PC-9 (cell line): ENCODE measurements around the gene PAQR4. TPM values are rescaled to one million over a fixed set of nuclear protein-coding genes. Genes with fewer than 3 reads are reported as not detected.
A peak's percentile ranks its signal among the peaks of the same experiment; 100 is the strongest.

ENCODE experiments used
- BruUV-seq: library from RNA; stranded (reverse); fragments of 400-500 nt; replicated peaks from 2 replicates; lab custom pipeline; 2021; lab: Mats Ljungman, UMichigan
- CTCF ChIA-PET: fragments of 300-600 bp; sonication (Branson Sonifier 250); formaldehyde crosslinking; loops from one replicate; lab custom pipeline; 2022; ENCODE audit warnings: antibody characterized with exemption; lab: Charles Lee
- POLR2A ChIA-PET: fragments of 300-600 bp; sonication (Branson Sonifier 250); formaldehyde crosslinking; loops from one replicate; lab custom pipeline; 2022; ENCODE audit warnings: antibody characterized with exemption; ENCODE audit not compliant: unreplicated experiment; lab: Charles Lee
- DNase-seq, 2 experiments: peaks; one replicate each; pipeline versions ENCODE4 v3.0.0 to v3.0.0-alpha.2; 2015 to 2022; ENCODE audit warnings: mixed read lengths in 1 of 2
- H2AFZ ChIP-seq: fragments of 200-600 bp; sonication (generic); 2 replicates; pipeline ENCODE4 v1.8.1; 2017; ENCODE audit warnings: antibody characterized with exemption
- H3F3A ChIP-seq: fragments of 200-600 bp; sonication (generic); 2 replicates; pipeline ENCODE4 v1.8.1; 2017; ENCODE audit warnings: antibody characterized with exemption, mild to moderate bottlenecking, low read depth; ENCODE audit not compliant: insufficient read depth
- H3K27ac ChIP-seq: fragments of 200-600 bp; sonication (generic); 2 replicates; pipeline ENCODE4 v1.6.1; 2016; ENCODE audit warnings: mixed run types
- H3K27me3 ChIP-seq: fragments of 200-600 bp; sonication (generic); 2 replicates; pipeline ENCODE4 v1.6.1; 2016; ENCODE audit warnings: low read depth, mixed run types; ENCODE audit not compliant: insufficient read depth
- H3K36me3 ChIP-seq: fragments of 200-600 bp; sonication (generic); 2 replicates; pipeline ENCODE4 v1.6.1; 2016; ENCODE audit warnings: low read depth, mixed run types
- H3K4me1 ChIP-seq: fragments of 200-600 bp; sonication (generic); replicated peaks from 2 replicates; pipeline ENCODE4 v1.6.1; 2016; ENCODE audit warnings: mixed run types; ENCODE audit not compliant: insufficient read depth
- H3K4me2 ChIP-seq: fragments of 200-600 bp; sonication (generic); 2 replicates; pipeline ENCODE4 v1.6.1; 2017; ENCODE audit warnings: mixed run types
- H3K4me3 ChIP-seq: fragments of 200-600 bp; sonication (generic); 2 replicates; pipeline ENCODE4 v1.6.1; 2016; ENCODE audit warnings: mixed run types
- H3K79me2 ChIP-seq: fragments of 200-600 bp; sonication (generic); 2 replicates; pipeline ENCODE4 v1.6.1; 2017; ENCODE audit warnings: low read depth, mixed run types
- H3K9me2 ChIP-seq: fragments of 200-600 bp; sonication (generic); 2 replicates; pipeline ENCODE4 v1.8.1; 2017; ENCODE audit warnings: mild to moderate bottlenecking; ENCODE audit not compliant: insufficient read depth
- H3K9me3 ChIP-seq: fragments of 200-600 bp; sonication (generic); 2 replicates; pipeline ENCODE4 v1.8.1; 2016; ENCODE audit warnings: low read depth; ENCODE audit not compliant: insufficient read depth
- H4K20me1 ChIP-seq: fragments of 200-600 bp; sonication (generic); 2 replicates; pipeline ENCODE4 v1.8.1; 2017; ENCODE audit not compliant: insufficient read depth
- EZH2 ChIP-seq: fragments of 200-600 bp; sonication (generic); IDR thresholded peaks from 2 replicates; pipeline ENCODE4 v1.8.0; 2017; ENCODE audit warnings: antibody characterized with exemption, low read depth
- intact Hi-C: fragments of 100-400 bp; cut with micrococcal nuclease; formaldehyde crosslinking; loops from one replicate; pipeline ENCODE4 v1.10.0; 2022; ENCODE audit not compliant: unreplicated experiment
- total RNA-seq: library from RNA; stranded (reverse); gene quantifications from 2 replicates; pipeline ENCODE4 v1.2.3, GENCODE V29; 2021
- TF ChIP-seq, protein P1 (sequence below): fragments of 200-600 bp; sonication (generic); conservative IDR thresholded peaks from 2 replicates; pipeline ENCODE4 v1.6.1; 2017; ENCODE audit warnings: mixed run types, antibody characterized with exemption, mild to moderate bottlenecking, moderate library complexity

PAQR4 gene
- total RNA-seq, 1 experiment from 2014 or later: 40.7 TPM

DNA sequence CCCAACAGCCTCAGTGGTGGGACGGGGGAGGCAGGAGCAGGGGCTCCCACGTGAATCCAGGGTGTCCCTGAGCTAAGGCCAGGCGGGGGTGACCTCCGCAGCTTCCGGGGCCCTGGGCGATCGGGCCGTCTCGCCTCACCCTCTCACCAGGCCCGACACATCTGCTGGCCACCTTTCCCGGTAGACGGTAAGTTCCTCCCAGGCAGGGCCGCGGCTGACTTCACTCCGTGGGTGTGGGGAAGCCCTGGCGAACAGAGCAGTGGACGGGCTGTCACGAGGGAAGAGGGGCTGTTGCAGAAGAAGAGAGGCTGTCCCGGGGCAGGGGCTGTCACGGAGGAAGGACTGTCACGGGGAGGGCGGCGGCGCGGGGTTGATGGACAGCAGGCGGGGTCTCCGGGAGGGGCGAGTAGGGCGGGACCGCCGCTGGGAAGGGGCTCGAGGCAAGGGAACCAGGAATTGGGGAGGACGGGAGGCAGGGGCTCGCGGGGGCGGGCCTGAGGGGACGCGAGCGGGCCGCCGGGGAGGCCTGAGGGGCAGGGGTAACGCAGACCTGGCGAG is 10.6 kb downstream of the PAQR4 start:
- Histone ChIP-seq H3K79me2 (peaks cover 10% of the 10 kb centered on the region), H3K9me3 (no peaks in the 10 kb centered on the region), H3K9me2 (no peaks in the 10 kb centered on the region), H3K4me2 (peak overlapping the region; percentile 86), H3K27ac (no peak overlapping the region), H3K27me3 (no peaks in the 10 kb centered on the region), H3K36me3 (no peaks in the 10 kb centered on the region), H3K4me3 (peak overlapping the region; percentile 80), H3F3A (peaks cover 21% of the 10 kb centered on the region; the same call in 1 of the 2 replicates), H4K20me1 (no peaks in the 10 kb centered on the region; the same call in 1 of the 2 replicates), H2AFZ (peak overlapping the region; percentile 80), H3K4me1 (peaks cover 22% of the 10 kb centered on the region)
- CTCF ChIA-PET: no interaction called here
- intact Hi-C loops: loop anchor here (2.0 kb wide), 1 partner anchor 43 kb away; the partner anchor contains the start of gene HCFC1R1
- BruUV-seq: TSS peak; percentile 30
- DNase-seq: peak in 1 of 2 experiments; percentile 62
- POLR2A ChIA-PET: no interaction called here
- TF ChIP-seq, protein P1, sequence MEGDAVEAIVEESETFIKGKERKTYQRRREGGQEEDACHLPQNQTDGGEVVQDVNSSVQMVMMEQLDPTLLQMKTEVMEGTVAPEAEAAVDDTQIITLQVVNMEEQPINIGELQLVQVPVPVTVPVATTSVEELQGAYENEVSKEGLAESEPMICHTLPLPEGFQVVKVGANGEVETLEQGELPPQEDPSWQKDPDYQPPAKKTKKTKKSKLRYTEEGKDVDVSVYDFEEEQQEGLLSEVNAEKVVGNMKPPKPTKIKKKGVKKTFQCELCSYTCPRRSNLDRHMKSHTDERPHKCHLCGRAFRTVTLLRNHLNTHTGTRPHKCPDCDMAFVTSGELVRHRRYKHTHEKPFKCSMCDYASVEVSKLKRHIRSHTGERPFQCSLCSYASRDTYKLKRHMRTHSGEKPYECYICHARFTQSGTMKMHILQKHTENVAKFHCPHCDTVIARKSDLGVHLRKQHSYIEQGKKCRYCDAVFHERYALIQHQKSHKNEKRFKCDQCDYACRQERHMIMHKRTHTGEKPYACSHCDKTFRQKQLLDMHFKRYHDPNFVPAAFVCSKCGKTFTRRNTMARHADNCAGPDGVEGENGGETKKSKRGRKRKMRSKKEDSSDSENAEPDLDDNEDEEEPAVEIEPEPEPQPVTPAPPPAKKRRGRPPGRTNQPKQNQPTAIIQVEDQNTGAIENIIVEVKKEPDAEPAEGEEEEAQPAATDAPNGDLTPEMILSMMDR: no peak
- no peak for TF ChIP-seq EZH2

DNA sequence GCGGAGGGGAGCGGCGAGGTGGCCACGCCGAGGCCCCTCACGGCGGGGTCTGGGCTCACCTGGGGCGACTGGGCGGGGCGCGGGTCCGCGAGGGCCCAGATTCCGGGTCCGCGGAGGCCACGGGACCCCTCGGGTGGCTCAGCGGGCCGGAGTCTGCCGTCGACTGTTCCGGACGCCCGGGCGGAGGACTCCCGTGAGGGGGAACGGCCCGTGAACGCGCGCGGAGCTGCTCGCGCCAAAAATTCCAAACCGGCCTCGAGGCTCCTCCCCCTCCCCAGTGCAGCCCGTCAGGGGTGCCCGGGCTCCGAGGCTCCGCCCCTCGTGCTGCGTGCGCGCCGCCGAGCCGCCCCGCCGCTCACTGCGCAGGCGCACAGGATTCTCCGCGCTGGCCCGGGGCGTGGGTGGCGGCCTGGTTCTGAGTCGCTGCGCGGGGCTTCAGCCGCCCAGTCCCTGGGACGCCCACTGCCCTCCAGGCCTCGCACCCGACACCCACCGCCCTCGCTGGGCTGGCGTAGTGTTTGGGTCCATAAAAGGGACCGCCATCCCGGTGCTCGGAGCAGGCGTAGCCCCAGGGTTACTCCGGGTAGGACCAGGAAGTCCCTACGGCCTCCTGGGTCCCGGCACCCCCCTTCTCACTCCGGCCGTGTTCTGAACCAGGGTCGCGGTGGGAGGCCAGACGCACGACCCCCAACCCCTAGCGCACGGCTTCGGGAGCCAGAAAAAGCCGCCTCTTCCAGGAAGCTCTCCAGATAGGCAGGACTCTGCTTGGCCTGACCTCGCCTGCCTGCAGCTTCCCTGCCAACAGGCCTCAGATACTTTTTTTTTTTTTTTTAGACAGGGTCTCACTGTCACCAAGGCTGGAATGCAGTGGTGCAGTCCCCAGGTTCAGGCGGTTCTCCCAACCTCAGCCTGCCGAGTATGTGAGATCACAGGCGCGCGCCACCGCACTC is 11.4 kb downstream of the PAQR4 start, which contains the start of gene PKMYT1:
Gene PKMYT1 (minus strand): TSS at position 220 of the 950 bp plus-strand sequence. CDS start 789 bp downstream, outside the sequence.
- TSS peak; percentile 75 for BruUV-seq
- H3K4me2 ChIP-seq: peak within 1 kb of the TSS; percentile 86
- no peak for TF ChIP-seq EZH2
- TF ChIP-seq, protein P1: no peak
- no peaks in the 10 kb centered on the region for H3K27me3 ChIP-seq
- peak; percentile 63 to 98 for DNase-seq
- no peaks in the 10 kb centered on the region; the same call in 1 of the 2 replicates for H4K20me1 ChIP-seq
- peaks cover 22% of the 10 kb centered on the region for H3K4me1 ChIP-seq
- H3K36me3 ChIP-seq: no peaks in the 10 kb centered on the region
- ChIA-PET POLR2A (interaction anchor here (0.6 to 1.0 kb wide), 3 partner anchors 8 to 101 kb away, joined by 3 to 7 read pairs (median 5); no protein-coding TSS in a partner anchor), CTCF (interaction anchor here (0.6 kb wide), 1 partner anchor 44 kb away, joined by 9 read pairs; no protein-coding TSS in a partner anchor)
- no peaks in the 10 kb centered on the region for H3K9me3 ChIP-seq
- no peaks in the 10 kb centered on the region for H3K9me2 ChIP-seq
- H3K27ac ChIP-seq: peak within 1 kb of the TSS; percentile 36; the same call in 1 of the 2 replicates
- intact Hi-C loops: loop anchor here (2.0 kb wide), 1 partner anchor 42 kb away; the partner anchor contains the start of gene HCFC1R1
- peaks cover 10% of the 10 kb centered on the region for H3K79me2 ChIP-seq
- H2AFZ ChIP-seq: peak within 1 kb of the TSS; percentile 98
- peak within 1 kb of the TSS; percentile 80 for H3K4me3 ChIP-seq
- peaks cover 28% of the 10 kb centered on the region; the same call in 1 of the 2 replicates for H3F3A ChIP-seq
